ENCODE results near the gene DENR. TPM values are rescaled to one million over a fixed set of nuclear protein-coding genes. Genes with fewer than 3 reads are reported as not detected.

Gene DENR
- polyA plus RNA-seq, 1 experiment, result 16.1 TPM

- POLR2A ChIA-PET, result no interaction called here
Measured at GRCh38 chr12:122729583-122730214, 22.9 kb upstream of the DENR start.

GRCh38 chr12:122730215-122731014 lies 22.2 kb upstream of the DENR start, which contains the start of gene HCAR1:
HCAR1 (minus strand) TSS chr12:122730844; CDS start chr12:122730339, 505 bp downstream.
- peaks cover 3% of the 10 kb centered on the region; the same call in 1 of the 2 replicates for H3K27me3 ChIP-seq (ENCODE audit: control insufficient read depth, insufficient read depth, low read length)
- POLR2A ChIA-PET, result no interaction called here
- H3K4me3 ChIP-seq (ENCODE audit: low read depth, low read length), result no peak within 1 kb of the TSS
- CTCF ChIA-PET, result interaction anchor here (1.2 kb wide), 1 partner anchor 93 kb away, joined by 3 read pairs; no protein-coding TSS in a partner anchor
- TF ChIP-seq CTCF (IDR thresholded peaks at IDR 0.05; ENCODE audit: insufficient read depth, low read depth, low read length), result no peak
- no peaks in the 10 kb centered on the region for H3K36me3 ChIP-seq (ENCODE audit: control insufficient read depth, insufficient read depth, low read length)
- no peak for DNase-seq (ENCODE audit: low read depth)

More at GRCh38 chr12:122729583-122730214, 22.9 kb upstream of the DENR start:
- Histone ChIP-seq H3K27me3 (ENCODE audit: control insufficient read depth, insufficient read depth, low read length) (peaks cover 3% of the 10 kb centered on the region; the same call in 1 of the 2 replicates), H3K4me3 (ENCODE audit: low read depth, low read length) (no peak overlapping the region), H3K36me3 (ENCODE audit: control insufficient read depth, insufficient read depth, low read length) (no peaks in the 10 kb centered on the region)
- DNase-seq (ENCODE audit: low read depth), result no peak
- no peak for TF ChIP-seq CTCF (IDR thresholded peaks at IDR 0.05; ENCODE audit: insufficient read depth, low read depth, low read length)
- CTCF ChIA-PET, result no interaction called here

GRCh38 chr12:122732170-122732569 lies 20.5 kb upstream of the DENR start:
- Histone ChIP-seq H3K4me3 (ENCODE audit: low read depth, low read length) (no peak overlapping the region), H3K36me3 (ENCODE audit: control insufficient read depth, insufficient read depth, low read length) (no peaks in the 10 kb centered on the region), H3K27me3 (ENCODE audit: control insufficient read depth, insufficient read depth, low read length) (peaks cover 3% of the 10 kb centered on the region; the same call in 1 of the 2 replicates)
- POLR2A ChIA-PET, result interaction anchor here (0.5 kb wide), 1 partner anchor 12 kb away, joined by 3 read pairs; no protein-coding TSS in a partner anchor
- no peak for DNase-seq (ENCODE audit: low read depth)
- TF ChIP-seq CTCF (IDR thresholded peaks at IDR 0.05; ENCODE audit: insufficient read depth, low read depth, low read length), result no peak
- CTCF ChIA-PET, result no interaction called here

GRCh38 chr12:122732611-122733010 lies 20.0 kb upstream of the DENR start:
- Histone ChIP-seq H3K27me3 (ENCODE audit: control insufficient read depth, insufficient read depth, low read length) (peaks cover 3% of the 10 kb centered on the region; the same call in 1 of the 2 replicates), H3K36me3 (ENCODE audit: control insufficient read depth, insufficient read depth, low read length) (no peaks in the 10 kb centered on the region), H3K4me3 (ENCODE audit: low read depth, low read length) (no peak overlapping the region)
- no peak for TF ChIP-seq CTCF (IDR thresholded peaks at IDR 0.05; ENCODE audit: insufficient read depth, low read depth, low read length)
- no peak for DNase-seq (ENCODE audit: low read depth)
- CTCF ChIA-PET, result no interaction called here
- POLR2A ChIA-PET, result interaction anchor here (0.5 kb wide), 1 partner anchor 12 kb away, joined by 3 read pairs; no protein-coding TSS in a partner anchor

GRCh38 chr12:122738571-122738970 lies 14.1 kb upstream of the DENR start:
- ChIA-PET POLR2A (no interaction called here), CTCF (interaction anchor here (0.6 to 3.5 kb wide), 3 partner anchors 14 to 505 kb away, joined by 3 to 13 read pairs (median 5); partner anchors contain the start of gene DENR)
- Histone ChIP-seq H3K4me3 (ENCODE audit: low read depth, low read length) (no peak overlapping the region), H3K36me3 (ENCODE audit: control insufficient read depth, insufficient read depth, low read length) (no peaks in the 10 kb centered on the region), H3K27me3 (ENCODE audit: control insufficient read depth, insufficient read depth, low read length) (no peaks in the 10 kb centered on the region)
- no peak for TF ChIP-seq CTCF (IDR thresholded peaks at IDR 0.05; ENCODE audit: insufficient read depth, low read depth, low read length)
- DNase-seq (ENCODE audit: low read depth), result no peak

Data from BJ (cell line).